Kidney (tissue), 14 donors: ENCODE measurements around the gene SRBD1. TPM values are rescaled to one million over a fixed set of nuclear protein-coding genes. Genes with fewer than 3 reads are reported as not detected.

Experiments used
- DNase-seq, 5 donors: peaks; one replicate each; pipeline ENCODE4 v3.0.0-alpha.2; 2013 to 2020
- FAIRE-seq: peaks from 2 replicates; lab custom pipeline; 2012; peaks lifted over from hg19 to GRCh38; lab: Jason Lieb, UNC
- H3K27ac ChIP-seq, 2 donors: one replicate each; pipeline ENCODE4 v1.7.0; 2013; ENCODE audit warnings: low read depth in 2 of 2, low read length in 2 of 2, inconsistent platforms in 1 of 2
- H3K27me3 ChIP-seq: one replicate; pipeline ENCODE4 v1.7.1; 2013; ENCODE audit warnings: low read length, inconsistent platforms; ENCODE audit not compliant: control insufficient read depth, insufficient read depth
- H3K36me3 ChIP-seq, 3 donors: one replicate each; pipeline versions ENCODE4 v1.7.0 to v1.7.1; 2013; ENCODE audit warnings: low read length in 3 of 3, control low read depth in 1 of 3, inconsistent platforms in 1 of 3; ENCODE audit not compliant: insufficient read depth in 3 of 3, control insufficient read depth in 2 of 3
- H3K4me1 ChIP-seq, 3 donors: one replicate each; pipeline versions ENCODE4 v1.7.0 to v1.7.1; 2013; ENCODE audit warnings: low read length in 3 of 3, inconsistent platforms in 1 of 3, low read depth in 1 of 3; ENCODE audit not compliant: control insufficient read depth in 2 of 3, insufficient read depth in 2 of 3
- H3K4me3 ChIP-seq, 3 donors: one replicate each; pipeline versions ENCODE4 v1.7.0 to v1.8.1; 2013; ENCODE audit warnings: low read length in 3 of 3, control low read depth in 1 of 3, inconsistent platforms in 1 of 3
- H3K9ac ChIP-seq, 3 donors: one replicate each; pipeline versions ENCODE4 v1.7.0 to v1.7.1; 2013; ENCODE audit warnings: low read length in 3 of 3, control low read depth in 1 of 3, inconsistent platforms in 1 of 3
- H3K9me3 ChIP-seq, 3 donors: one replicate each; pipeline versions ENCODE4 v1.7.0 to v1.7.1; 2013; ENCODE audit warnings: low read length in 3 of 3, control low read depth in 1 of 3, inconsistent platforms in 1 of 3; ENCODE audit not compliant: control insufficient read depth in 2 of 3, insufficient read depth in 1 of 3
- intact Hi-C: fragments of 100-400 bp; cut with DNase I; formaldehyde crosslinking; loops from one replicate; pipeline ENCODE4 v1.11.1; 2022
- polyA plus RNA-seq: library from polyadenylated mRNA; stranded (reverse); fragments of 350-450 nt; fragmentation: Illumina TruSeq; extraction: RNeasy Lipid Tissue Mini Kit (QIAGEN cat#74804); gene quantifications from one replicate; pipeline ENCODE4 v1.2.3, GENCODE V29; 2014; ENCODE audit warnings: low read depth, low replicate concordance; ENCODE audit not compliant: insufficient read depth
- total RNA-seq: library from RNA; stranded (reverse); fragmentation: NEBNext Ultra II Directional; extraction: Animal tissue kit (Norgen Biotek cat#: 25700); gene quantifications from one replicate; pipeline ENCODE4 v1.2.1, GENCODE V29; 2021
- TF ChIP-seq, protein P1 (sequence below): IDR thresholded peaks from 3 replicates; pipeline ENCODE4 v1.5.1; 2012; ENCODE audit warnings: mild to moderate bottlenecking, moderate library complexity, borderline replicate concordance; ENCODE audit not compliant: insufficient read depth; ENCODE audit errors: extremely low read depth
- donor health status: control.
- donor health status: control.
- donor health status: control.
- donor health status: control.
- donor health status: control.
- donor health status: DM: yes; HTN: yes; CAD: no.
- donor health status: Normal renal cell carcinoma (clear cell type).

The SRBD1 gene
- total and polyA plus RNA-seq, 2 donors from 2014 or later, result 5.4 to 19.5 TPM

DNA sequence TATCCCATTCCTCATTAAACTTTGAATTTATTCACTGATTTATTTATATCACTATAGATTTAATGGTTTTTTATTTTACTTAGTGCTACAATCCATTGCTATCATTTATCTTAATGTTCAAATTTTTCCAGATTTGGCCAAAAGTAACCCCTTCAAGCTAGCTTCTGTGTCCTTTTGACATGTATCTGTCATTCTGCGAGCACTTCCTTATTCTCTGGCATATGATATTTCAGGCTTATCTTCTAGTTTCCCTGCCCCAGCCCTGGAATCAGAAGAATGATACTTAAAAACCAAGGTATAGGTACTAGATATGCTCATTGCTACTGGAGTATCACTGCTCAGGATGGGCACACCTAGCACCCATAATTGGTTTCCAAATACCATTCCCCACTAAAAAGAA lies 28.5 kb downstream of the SRBD1 start:
- TF ChIP-seq, protein P1, sequence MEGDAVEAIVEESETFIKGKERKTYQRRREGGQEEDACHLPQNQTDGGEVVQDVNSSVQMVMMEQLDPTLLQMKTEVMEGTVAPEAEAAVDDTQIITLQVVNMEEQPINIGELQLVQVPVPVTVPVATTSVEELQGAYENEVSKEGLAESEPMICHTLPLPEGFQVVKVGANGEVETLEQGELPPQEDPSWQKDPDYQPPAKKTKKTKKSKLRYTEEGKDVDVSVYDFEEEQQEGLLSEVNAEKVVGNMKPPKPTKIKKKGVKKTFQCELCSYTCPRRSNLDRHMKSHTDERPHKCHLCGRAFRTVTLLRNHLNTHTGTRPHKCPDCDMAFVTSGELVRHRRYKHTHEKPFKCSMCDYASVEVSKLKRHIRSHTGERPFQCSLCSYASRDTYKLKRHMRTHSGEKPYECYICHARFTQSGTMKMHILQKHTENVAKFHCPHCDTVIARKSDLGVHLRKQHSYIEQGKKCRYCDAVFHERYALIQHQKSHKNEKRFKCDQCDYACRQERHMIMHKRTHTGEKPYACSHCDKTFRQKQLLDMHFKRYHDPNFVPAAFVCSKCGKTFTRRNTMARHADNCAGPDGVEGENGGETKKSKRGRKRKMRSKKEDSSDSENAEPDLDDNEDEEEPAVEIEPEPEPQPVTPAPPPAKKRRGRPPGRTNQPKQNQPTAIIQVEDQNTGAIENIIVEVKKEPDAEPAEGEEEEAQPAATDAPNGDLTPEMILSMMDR, result no peak
- Histone ChIP-seq H3K27ac (no peak overlapping the region), H3K9ac (no peak overlapping the region), H3K36me3 (peaks cover 0 to 2% (median 0%) of the 10 kb centered on the region in 3 donors), H3K4me1 (peaks cover 0 to 2% (median 0%) of the 10 kb centered on the region in 3 donors), H3K4me3 (no peak overlapping the region), H3K27me3 (no peaks in the 10 kb centered on the region), H3K9me3 (no peaks in the 10 kb centered on the region)
- no peak for DNase-seq
- intact Hi-C loops, result no loop called here
- no peak for FAIRE-seq

DNA sequence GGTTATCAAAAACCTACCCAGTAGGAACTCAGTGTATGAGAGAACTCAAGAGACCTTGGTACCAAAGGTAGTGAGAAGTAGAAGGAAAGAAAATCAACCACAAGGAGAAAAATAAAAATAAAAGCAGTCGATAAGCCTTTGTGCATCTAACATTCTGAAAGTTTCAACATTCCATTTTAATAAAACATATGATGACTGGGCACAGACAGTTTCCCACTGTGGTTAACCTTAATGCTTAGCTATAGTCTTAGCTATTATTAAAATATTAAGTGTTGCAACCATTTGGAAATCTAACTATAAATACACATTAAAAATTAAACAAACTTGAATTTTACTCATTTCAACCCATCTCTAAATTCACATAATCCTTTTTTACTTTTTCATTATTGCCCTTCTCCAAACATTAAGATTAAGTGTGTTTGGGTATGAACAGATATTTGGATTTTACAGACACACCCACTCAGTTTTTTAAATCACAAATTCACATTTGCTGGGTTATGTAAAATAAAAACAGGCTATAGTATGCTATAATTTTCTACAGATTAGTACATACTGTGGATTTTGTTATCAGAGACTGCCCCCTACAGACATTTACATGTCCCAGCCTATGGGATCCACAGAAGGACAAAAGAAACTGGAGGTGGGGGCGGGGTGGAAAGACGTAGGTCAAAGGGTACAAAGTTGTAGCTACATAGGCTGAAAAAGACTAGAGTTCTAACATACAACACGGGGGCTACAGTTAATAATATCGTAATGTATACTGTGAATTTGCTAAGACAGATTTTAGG lies 32.8 kb downstream of the SRBD1 start:
- Histone ChIP-seq H3K36me3 (peaks cover 0 to 2% (median 0%) of the 10 kb centered on the region in 3 donors), H3K27me3 (no peaks in the 10 kb centered on the region), H3K27ac (no peak overlapping the region), H3K4me1 (no peaks in the 10 kb centered on the region), H3K9me3 (no peaks in the 10 kb centered on the region), H3K4me3 (no peak overlapping the region), H3K9ac (no peak overlapping the region)
- DNase-seq, result peak in 2 of 5 donors; percentile 30 to 57
- TF ChIP-seq, protein P1, result no peak
- intact Hi-C loops, result no loop called here
- FAIRE-seq, result no peak

DNA sequence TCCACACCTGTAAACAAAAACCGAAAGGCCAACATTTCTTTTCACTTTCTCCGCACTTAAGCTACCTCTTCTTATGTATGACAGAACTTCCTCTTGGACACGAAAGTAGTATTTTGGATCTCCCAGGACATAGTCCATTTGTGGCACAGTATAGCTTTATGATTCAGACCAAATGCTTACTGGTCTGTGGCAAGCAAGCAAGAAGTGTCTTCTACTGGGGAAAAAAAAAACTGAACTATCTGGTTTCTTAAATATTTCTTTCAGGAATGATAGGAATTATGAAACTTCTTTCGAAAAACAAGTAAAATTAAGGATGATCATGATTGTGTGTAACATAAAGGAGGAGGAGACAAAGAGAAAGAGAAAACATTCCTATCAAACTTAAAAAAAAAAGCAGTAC lies 33.6 kb downstream of the SRBD1 start:
- no peaks in the 10 kb centered on the region for H3K9me3 ChIP-seq
- H3K27me3 ChIP-seq, result no peaks in the 10 kb centered on the region
- peaks cover 0 to 2% (median 0%) of the 10 kb centered on the region in 3 donors for H3K36me3 ChIP-seq
- H3K4me1 ChIP-seq, result no peaks in the 10 kb centered on the region
- DNase-seq (no peak), FAIRE-seq (no peak)
- H3K9ac ChIP-seq, result no peak overlapping the region
- TF ChIP-seq, protein P1, result no peak
- no peak overlapping the region for H3K4me3 ChIP-seq
- H3K27ac ChIP-seq, result no peak overlapping the region
- intact Hi-C loops, result no loop called here
